ENCODE results near the gene UBE2G2.

GRCh38 chr21:44812640-44813039, 11.0 kb upstream of the UBE2G2 start:
- TF ChIP-seq SUZ12 (IDR thresholded peaks at IDR 0.05; ENCODE audit: extremely low read depth, insufficient read depth, insufficient read length) = no peak
- TF ChIP-seq ZNF274 (IDR thresholded peaks at IDR 0.05; ENCODE audit: low read depth, low read length) = no peak

Measured in NT2/D1 (cell line).